K562 (cell line): ENCODE data around the gene WDPCP. TPM values are rescaled to one million over a fixed set of nuclear protein-coding genes. Genes with fewer than 3 reads are reported as not detected.
"Not testable (repeated sequence)": the region's sequence is repeated elsewhere in the genome, so short reads cannot be mapped to it uniquely, and the experiment has no call there.

Source experiments
- ATAC-seq: fragments of 200-7000 bp; cut with Tn5 transposase; 3 replicates; pipeline ENCODE4 v1.9.1; 2020; ENCODE audit warnings: moderate library complexity
- BruUV-seq: library from RNA; stranded (reverse); fragments of 400-500 nt; replicated peaks from 2 replicates; lab custom pipeline; 2021; lab: Mats Ljungman, UMichigan
- CTCF ChIA-PET: fragments of 300-600 bp; formaldehyde crosslinking; extraction: SDS; loops from one replicate; lab custom pipeline; 2021; ENCODE audit warnings: low intra/inter-chr PET ratio; lab: Yijun Ruan, JAX
- POLR2A ChIA-PET: fragments of 300-600, 350-650 bp; sonication (Branson Sonifier 250); formaldehyde crosslinking; extraction: SDS; loops from one replicate; lab custom pipeline; 2021; ENCODE audit warnings: antibody characterized with exemption, inconsistent platforms; lab: Yijun Ruan, JAX
- DNase-seq, 4 experiments: peaks; one replicate each; pipeline versions ENCODE4 v3.0.0 to v3.0.0-alpha.2; 2011 to 2018; ENCODE audit warnings: low spot score in 3 of 4, mixed read lengths in 3 of 4; ENCODE audit errors: extremely low read depth in 1 of 4
- FAIRE-seq: peaks from 2 replicates; lab custom pipeline; 2011; peaks lifted over from hg19 to GRCh38; lab: Jason Lieb, UNC
- H2AFZ ChIP-seq: 2 replicates; pipeline ENCODE4 v1.6.0; 2011; ENCODE audit warnings: low read depth, low read length, control low read depth, inconsistent platforms
- H3K27ac ChIP-seq: fragments of 200-600 bp; 3 replicates; pipeline ENCODE4 v1.8.0; 2011; ENCODE audit warnings: low read depth, mild to moderate bottlenecking, control low read depth, inconsistent platforms, low read length, moderate library complexity, mixed read lengths; ENCODE audit errors: extremely low read depth
- H3K27me3 ChIP-seq, 2 experiments: fragments of 300-600 bp in 1 of 2; 2 replicates in 1 of 2; 3 replicates in 1 of 2; pipeline versions ENCODE4 v1.6.0 to v1.8.0; 2011; ENCODE audit warnings: inconsistent platforms in 2 of 2, low read length in 2 of 2, mild to moderate bottlenecking in 1 of 2, mixed read lengths in 1 of 2, moderate library complexity in 1 of 2; ENCODE audit not compliant: control insufficient read depth in 2 of 2, insufficient read depth in 2 of 2
- H3K36me3 ChIP-seq: fragments of 300-600 bp; 3 replicates; pipeline ENCODE4 v1.8.0; 2011; ENCODE audit warnings: mild to moderate bottlenecking, low read length, inconsistent platforms; ENCODE audit not compliant: control insufficient read depth, insufficient read depth
- H3K4me1 ChIP-seq, 2 experiments: fragments of 200-600 bp in 1 of 2; replicated peaks in 1 of 2; 2 replicates in 1 of 2; 3 replicates in 1 of 2; pipeline versions ENCODE4 v1.5.1 to v1.8.0; 2011; ENCODE audit warnings: inconsistent platforms in 2 of 2, low read length in 2 of 2, mild to moderate bottlenecking in 1 of 2, mixed read lengths in 1 of 2, moderate library complexity in 1 of 2; ENCODE audit not compliant: control insufficient read depth in 2 of 2, insufficient read depth in 2 of 2
- H3K4me2 ChIP-seq: 2 replicates; pipeline ENCODE4 v1.6.1; 2011; ENCODE audit warnings: low read length, control low read depth, inconsistent platforms, mixed read lengths; ENCODE audit not compliant: insufficient read depth
- H3K4me3 ChIP-seq: fragments of 200-600 bp; sonication (generic), shearing (Covaris generic); 2 replicates; pipeline ENCODE4 v1.5.1; 2016; ENCODE audit warnings: control low read depth, inconsistent platforms
- H3K79me2 ChIP-seq: fragments of 200-600 bp; 3 replicates; pipeline ENCODE4 v1.8.0; 2011; ENCODE audit warnings: low read length, inconsistent platforms; ENCODE audit not compliant: control insufficient read depth, insufficient read depth
- H3K9ac ChIP-seq, 2 experiments: 2 replicates each; pipeline versions ENCODE4 v1.6.0 to v1.6.1; 2011; ENCODE audit warnings: low read depth in 2 of 2, low read length in 2 of 2, control low read depth in 1 of 2, inconsistent platforms in 1 of 2, mild to moderate bottlenecking in 1 of 2, mixed read lengths in 1 of 2; ENCODE audit not compliant: insufficient read depth in 1 of 2
- H3K9me1 ChIP-seq: one replicate; pipeline ENCODE4 v1.6.0; 2011; ENCODE audit warnings: inconsistent platforms, mild to moderate bottlenecking, low read length, moderate library complexity; ENCODE audit not compliant: control insufficient read depth, insufficient read depth
- H3K9me3 ChIP-seq: replicated peaks from 2 replicates; pipeline ENCODE4 v1.5.1; 2011; ENCODE audit warnings: low read depth, low read length, inconsistent platforms; ENCODE audit not compliant: control insufficient read depth, insufficient read depth
- H4K20me1 ChIP-seq: replicated peaks from 2 replicates; pipeline ENCODE4 v1.6.1; 2011; ENCODE audit warnings: low read length, inconsistent platforms, mixed read lengths; ENCODE audit not compliant: control insufficient read depth, insufficient read depth
- MAFG ChIP-seq: fragments of 450-650 bp; conservative IDR thresholded peaks from 2 replicates; pipeline ENCODE4 v1.6.1; 2016; ENCODE audit warnings: missing genetic modification characterization, missing compliant biosample characterization
- ZNF316 ChIP-seq: fragments of 450-650 bp; IDR thresholded peaks from 2 replicates; pipeline ENCODE4 v1.6.1; 2016
- ZNF507 ChIP-seq: conservative IDR thresholded peaks from 2 replicates; pipeline ENCODE4 v1.6.1; 2017; ENCODE audit warnings: missing genetic modification characterization, missing compliant biosample characterization
- WGBS: fragments of 100-300 bp; shearing (Covaris generic); methylation state at CpG from one replicate; pipeline ENCODE4 v1.1.6; 2016; ENCODE audit warnings: low coverage, mixed read lengths; ENCODE audit not compliant: insufficient coverage; ENCODE audit errors: missing lambda C conversion rate; 5-methylcytosine and 5-hydroxymethylcytosine counted together
- in situ Hi-C: fragments of 300-500 bp; cut with MboI; formaldehyde crosslinking; loops from 4 replicates; pipeline ENCODE4 v1.15.0; 2018; ENCODE audit warnings: inconsistent platforms, mixed read lengths
- intact Hi-C: fragments of 100-400 bp; cut with micrococcal nuclease; formaldehyde crosslinking; loops from 2 replicates; pipeline ENCODE4 v1.14.2; 2022
- polyA plus RNA-seq, 8 experiments: library from polyadenylated mRNA; depleted of rRNA in 4 of 8; stranded (reverse) in 5 of 8; unstranded in 3 of 8; fragments of >200 nt; fragmentation: Nextera tagmentation in 2 of 8; fragmentation: Illumina TruSeq in 1 of 8; extraction: Ambion mirVana in 2 of 8; extraction: Trizol in 1 of 8; gene quantifications; 2 replicates each; pipeline versions ENCODE4 v1.2.1 to v1.2.3, GENCODE V29; 2011 to 2014; ENCODE audit warnings: inconsistent platforms in 1 of 8, missing spikeins in 1 of 8
- total RNA-seq, 7 experiments: library from RNA; depleted of rRNA in 6 of 7; stranded (reverse); fragments of >200 nt in 6 of 7; fragmentation: Illumina TruSeq in 2 of 7; extraction: Trizol in 2 of 7; gene quantifications; 2 replicates each; pipeline versions ENCODE4 v1.2.1 to v1.2.3, GENCODE V29; 2011 to 2021; ENCODE audit warnings: low replicate concordance in 1 of 7
- TF ChIP-seq, protein P1 (sequence below): sonication (generic); formaldehyde crosslinking; IDR thresholded peaks from 2 replicates; pipeline ENCODE4 v1.8.0; 2023; ENCODE audit warnings: missing genetic modification reagents, mild to moderate bottlenecking, borderline replicate concordance

The WDPCP gene
- total and polyA plus RNA-seq, 9 of the 15 experiments (the other 6 are each of a cell fraction or from before 2014, with no cell fraction given) = 1.4 to 6.4 (median 5.5) TPM

- H3K79me2 ChIP-seq, intact Hi-C loops, BruUV-seq, H3K27ac ChIP-seq, in situ Hi-C loops, POLR2A ChIA-PET, DNase-seq, CTCF ChIA-PET, ATAC-seq, H3K9me1 ChIP-seq, H2AFZ ChIP-seq, FAIRE-seq, H3K9ac ChIP-seq, H3K36me3 ChIP-seq, H3K27me3 ChIP-seq, H3K4me3 ChIP-seq, H3K9me3 ChIP-seq, H4K20me1 ChIP-seq, H3K4me1 ChIP-seq, H3K4me2 ChIP-seq: not testable (repeated sequence)
- WGBS = 0% methylated on average over 2 of the region's 2 CpGs
- TF ChIP-seq MAFG (tag) = 0 out of 2 replicates have a peak, but pooled peaks have one; percentile 16
- TF ChIP-seq ZNF316 = peak; percentile 56
These were observed 266.3 kb downstream of the WDPCP start for GRCh38 chr2:63321973-63322372.

GRCh38 chr2:63320669-63321068 lies 267.6 kb downstream of the WDPCP start:
- FAIRE-seq (no peak), DNase-seq (no peak), ATAC-seq (no peak)
- H3K27ac ChIP-seq = no peak overlapping the region
- H3K9me1 ChIP-seq = no peaks in the 10 kb centered on the region
- no TSS peak for BruUV-seq
- no peak overlapping the region for H3K9ac ChIP-seq
- no peak overlapping the region for H2AFZ ChIP-seq
- no peaks in the 10 kb centered on the region for H3K79me2 ChIP-seq
- ChIA-PET CTCF (no interaction called here), POLR2A (no interaction called here)
- no peaks in the 10 kb centered on the region for H3K4me1 ChIP-seq
- H3K4me2 ChIP-seq = no peak overlapping the region
- in situ Hi-C loops = no loop called here
- intact Hi-C loops = no loop called here
- no peak overlapping the region for H3K4me3 ChIP-seq
- no peaks in the 10 kb centered on the region for H3K9me3 ChIP-seq
- no peaks in the 10 kb centered on the region for H3K27me3 ChIP-seq
- H4K20me1 ChIP-seq = no peaks in the 10 kb centered on the region
- TF ChIP-seq, protein P1, sequence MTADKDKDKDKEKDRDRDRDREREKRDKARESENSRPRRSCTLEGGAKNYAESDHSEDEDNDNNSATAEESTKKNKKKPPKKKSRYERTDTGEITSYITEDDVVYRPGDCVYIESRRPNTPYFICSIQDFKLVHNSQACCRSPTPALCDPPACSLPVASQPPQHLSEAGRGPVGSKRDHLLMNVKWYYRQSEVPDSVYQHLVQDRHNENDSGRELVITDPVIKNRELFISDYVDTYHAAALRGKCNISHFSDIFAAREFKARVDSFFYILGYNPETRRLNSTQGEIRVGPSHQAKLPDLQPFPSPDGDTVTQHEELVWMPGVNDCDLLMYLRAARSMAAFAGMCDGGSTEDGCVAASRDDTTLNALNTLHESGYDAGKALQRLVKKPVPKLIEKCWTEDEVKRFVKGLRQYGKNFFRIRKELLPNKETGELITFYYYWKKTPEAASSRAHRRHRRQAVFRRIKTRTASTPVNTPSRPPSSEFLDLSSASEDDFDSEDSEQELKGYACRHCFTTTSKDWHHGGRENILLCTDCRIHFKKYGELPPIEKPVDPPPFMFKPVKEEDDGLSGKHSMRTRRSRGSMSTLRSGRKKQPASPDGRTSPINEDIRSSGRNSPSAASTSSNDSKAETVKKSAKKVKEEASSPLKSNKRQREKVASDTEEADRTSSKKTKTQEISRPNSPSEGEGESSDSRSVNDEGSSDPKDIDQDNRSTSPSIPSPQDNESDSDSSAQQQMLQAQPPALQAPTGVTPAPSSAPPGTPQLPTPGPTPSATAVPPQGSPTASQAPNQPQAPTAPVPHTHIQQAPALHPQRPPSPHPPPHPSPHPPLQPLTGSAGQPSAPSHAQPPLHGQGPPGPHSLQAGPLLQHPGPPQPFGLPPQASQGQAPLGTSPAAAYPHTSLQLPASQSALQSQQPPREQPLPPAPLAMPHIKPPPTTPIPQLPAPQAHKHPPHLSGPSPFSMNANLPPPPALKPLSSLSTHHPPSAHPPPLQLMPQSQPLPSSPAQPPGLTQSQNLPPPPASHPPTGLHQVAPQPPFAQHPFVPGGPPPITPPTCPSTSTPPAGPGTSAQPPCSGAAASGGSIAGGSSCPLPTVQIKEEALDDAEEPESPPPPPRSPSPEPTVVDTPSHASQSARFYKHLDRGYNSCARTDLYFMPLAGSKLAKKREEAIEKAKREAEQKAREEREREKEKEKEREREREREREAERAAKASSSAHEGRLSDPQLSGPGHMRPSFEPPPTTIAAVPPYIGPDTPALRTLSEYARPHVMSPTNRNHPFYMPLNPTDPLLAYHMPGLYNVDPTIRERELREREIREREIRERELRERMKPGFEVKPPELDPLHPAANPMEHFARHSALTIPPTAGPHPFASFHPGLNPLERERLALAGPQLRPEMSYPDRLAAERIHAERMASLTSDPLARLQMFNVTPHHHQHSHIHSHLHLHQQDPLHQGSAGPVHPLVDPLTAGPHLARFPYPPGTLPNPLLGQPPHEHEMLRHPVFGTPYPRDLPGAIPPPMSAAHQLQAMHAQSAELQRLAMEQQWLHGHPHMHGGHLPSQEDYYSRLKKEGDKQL (CRISPR knock-in tag) = no peak
- peak; percentile 96 for TF ChIP-seq ZNF507 (tag)
- no peaks in the 10 kb centered on the region for H3K36me3 ChIP-seq
